Fibroblast of lung (primary cell): ENCODE measurements around the gene KAZALD1. TPM values are rescaled to one million over a fixed set of nuclear protein-coding genes. Genes with fewer than 3 reads are reported as not detected.

Experiments used
- DNase-seq, 2 donors: peaks; one replicate each; pipeline versions ENCODE4 v3.0.0 to v3.0.0-alpha.2; 2010; ENCODE audit warnings: low read depth in 2 of 2
- H2AFZ ChIP-seq: 2 replicates; pipeline ENCODE4 v1.5.1; 2012; ENCODE audit warnings: low read length, control low read depth, inconsistent platforms
- H3K27ac ChIP-seq: 2 replicates; pipeline ENCODE4 v1.5.1; 2011; ENCODE audit warnings: low read length, control low read depth; ENCODE audit not compliant: insufficient read depth
- H3K27me3 ChIP-seq: 2 replicates; pipeline ENCODE4 v1.5.1; 2011; ENCODE audit warnings: mild to moderate bottlenecking, low read length; ENCODE audit not compliant: control insufficient read depth, insufficient read depth
- H3K36me3 ChIP-seq: 2 replicates; pipeline ENCODE4 v1.5.1; 2011; ENCODE audit warnings: low read length; ENCODE audit not compliant: control insufficient read depth, insufficient read depth
- H3K4me1 ChIP-seq: 2 replicates; pipeline ENCODE4 v1.5.1; 2011; ENCODE audit warnings: low read length; ENCODE audit not compliant: control insufficient read depth, insufficient read depth; ENCODE audit errors: extremely low read depth
- H3K4me2 ChIP-seq: 2 replicates; pipeline ENCODE4 v1.5.1; 2011; ENCODE audit warnings: low read length, control low read depth; ENCODE audit not compliant: insufficient read depth; ENCODE audit errors: extremely low read depth
- H3K4me3 ChIP-seq, 4 experiments: fragments of 200-600 bp in 1 of 4; sonication (generic) in 1 of 4; replicated peaks in 1 of 4; 2 replicates each; pipeline ENCODE4 v1.5.1; 2011 to 2016; ENCODE audit warnings: low read length in 4 of 4, low read depth in 3 of 4, mild to moderate bottlenecking in 3 of 4, control low read depth in 2 of 4, inconsistent platforms in 1 of 4, mixed read lengths in 1 of 4; ENCODE audit not compliant: insufficient read depth in 1 of 4; ENCODE audit errors: control extremely low read depth in 1 of 4
- H3K79me2 ChIP-seq: 2 replicates; pipeline ENCODE4 v1.5.1; 2012; ENCODE audit warnings: mild to moderate bottlenecking, low read length, inconsistent platforms; ENCODE audit not compliant: control insufficient read depth, insufficient read depth
- H3K9ac ChIP-seq: 2 replicates; pipeline ENCODE4 v1.5.1; 2011; ENCODE audit warnings: mild to moderate bottlenecking, low read length, control low read depth; ENCODE audit not compliant: insufficient read depth
- H3K9me3 ChIP-seq: 2 replicates; pipeline ENCODE4 v1.5.1; 2012; ENCODE audit warnings: low read depth, low read length; ENCODE audit not compliant: control insufficient read depth, insufficient read depth
- H4K20me1 ChIP-seq: 2 replicates; pipeline ENCODE4 v1.5.1; 2011; ENCODE audit warnings: low read length; ENCODE audit not compliant: control insufficient read depth, insufficient read depth; ENCODE audit errors: extremely low read depth
- EZH2 ChIP-seq: IDR thresholded peaks from 2 replicates; pipeline ENCODE4 v1.5.1; 2012; ENCODE audit warnings: low read length, control low read depth, mild to moderate bottlenecking; ENCODE audit errors: missing control alignments
- polyA plus RNA-seq, 2 donors: library from polyadenylated mRNA; depleted of rRNA in 1 of 2; stranded (reverse) in 1 of 2; unstranded in 1 of 2; fragments of >200 nt; gene quantifications; 2 replicates each; pipeline ENCODE4 v1.2.1, GENCODE V29; 2011 to 2012; ENCODE audit warnings: missing spikeins in 1 of 2
- total RNA-seq: library from RNA; depleted of rRNA; stranded (reverse); fragments of >200 nt; gene quantifications from 2 replicates; pipeline ENCODE4 v1.2.1, GENCODE V29; 2014
- TF ChIP-seq, protein P1 (sequence below), 2 donors: IDR thresholded peaks in 1 of 2; conservative IDR thresholded peaks in 1 of 2; 1 replicate in 1 of 2; 2 replicates in 1 of 2; pipeline ENCODE4 v1.5.1; 2011 to 2012; ENCODE audit warnings: low read length in 2 of 2, control low read depth in 1 of 2, inconsistent platforms in 1 of 2, low read depth in 1 of 2, mild to moderate bottlenecking in 1 of 2

The KAZALD1 gene
- total and polyA plus RNA-seq, 2 donors (not counting 1 experiment from before 2014, with no cell fraction given), result 4.6 to 19.8 TPM

DNA sequence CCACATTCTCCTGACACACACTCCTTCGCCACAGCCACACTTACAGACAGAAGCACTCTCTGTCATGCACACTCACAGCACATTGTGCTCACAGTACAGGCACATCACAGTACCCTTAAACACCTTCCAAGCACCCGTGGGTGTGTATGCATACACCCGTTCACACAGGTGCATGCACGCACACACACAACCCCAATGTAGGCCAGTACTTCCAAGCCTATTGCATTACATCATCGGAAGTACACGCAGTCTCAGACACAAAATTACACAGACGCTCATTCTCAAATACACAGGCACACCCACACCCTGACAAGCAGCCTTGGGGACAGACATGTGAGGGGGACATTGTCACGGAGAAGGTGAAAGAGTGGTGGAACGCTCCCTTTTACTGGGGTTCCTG, 11.1 kb downstream of the KAZALD1 start:
- H3K9me3 ChIP-seq, result no peaks in the 10 kb centered on the region
- H3K4me2 ChIP-seq, result no peak overlapping the region
- no peak for DNase-seq

DNA sequence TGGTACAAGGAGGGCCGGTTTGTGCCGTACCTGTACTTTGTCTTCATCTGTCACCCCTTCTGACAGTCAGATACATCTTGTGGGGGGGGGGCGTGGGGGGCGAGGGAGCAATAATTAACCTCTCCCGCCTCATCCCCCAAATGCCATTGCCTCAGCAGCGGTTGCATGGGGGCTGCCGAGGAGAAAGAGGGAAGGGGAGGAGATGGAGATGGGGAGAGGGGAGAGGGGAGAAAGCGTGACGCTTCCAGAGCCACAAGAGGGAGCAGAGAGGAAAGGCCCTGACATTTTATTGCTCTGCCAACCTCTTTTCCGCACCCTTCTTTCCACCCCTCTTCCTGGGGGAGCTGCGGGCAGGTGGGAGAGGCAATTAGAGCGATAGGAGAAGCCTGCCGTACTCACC, 11.8 kb downstream of the KAZALD1 start:
- Histone ChIP-seq H3K4me2 (no peak overlapping the region), H3K27me3 (peaks cover 39% of the 10 kb centered on the region), H3K36me3 (no peaks in the 10 kb centered on the region), H3K9me3 (no peaks in the 10 kb centered on the region), H2AFZ (no peak overlapping the region), H3K4me1 (no peaks in the 10 kb centered on the region), H3K27ac (no peak overlapping the region), H3K9ac (no peak overlapping the region), H3K4me3 (no peak overlapping the region), H4K20me1 (no peaks in the 10 kb centered on the region), H3K79me2 (no peaks in the 10 kb centered on the region)
- DNase-seq, result no peak
- TF ChIP-seq, protein P1, sequence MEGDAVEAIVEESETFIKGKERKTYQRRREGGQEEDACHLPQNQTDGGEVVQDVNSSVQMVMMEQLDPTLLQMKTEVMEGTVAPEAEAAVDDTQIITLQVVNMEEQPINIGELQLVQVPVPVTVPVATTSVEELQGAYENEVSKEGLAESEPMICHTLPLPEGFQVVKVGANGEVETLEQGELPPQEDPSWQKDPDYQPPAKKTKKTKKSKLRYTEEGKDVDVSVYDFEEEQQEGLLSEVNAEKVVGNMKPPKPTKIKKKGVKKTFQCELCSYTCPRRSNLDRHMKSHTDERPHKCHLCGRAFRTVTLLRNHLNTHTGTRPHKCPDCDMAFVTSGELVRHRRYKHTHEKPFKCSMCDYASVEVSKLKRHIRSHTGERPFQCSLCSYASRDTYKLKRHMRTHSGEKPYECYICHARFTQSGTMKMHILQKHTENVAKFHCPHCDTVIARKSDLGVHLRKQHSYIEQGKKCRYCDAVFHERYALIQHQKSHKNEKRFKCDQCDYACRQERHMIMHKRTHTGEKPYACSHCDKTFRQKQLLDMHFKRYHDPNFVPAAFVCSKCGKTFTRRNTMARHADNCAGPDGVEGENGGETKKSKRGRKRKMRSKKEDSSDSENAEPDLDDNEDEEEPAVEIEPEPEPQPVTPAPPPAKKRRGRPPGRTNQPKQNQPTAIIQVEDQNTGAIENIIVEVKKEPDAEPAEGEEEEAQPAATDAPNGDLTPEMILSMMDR (conservative IDR thresholded peaks at IDR 0.05 in 1 of 2, IDR thresholded peaks at IDR 0.05 in 1 of 2; ENCODE audit: low read depth in 1 of 2, low read length in 2 of 2), result peak in 1 of 2 donors; percentile 6
- TF ChIP-seq EZH2, result no peak

More for the DNA sequence above, 11.1 kb downstream of the KAZALD1 start:
- Histone ChIP-seq H3K27me3 (peaks cover 39% of the 10 kb centered on the region), H3K4me1 (no peaks in the 10 kb centered on the region), H3K27ac (no peak overlapping the region), H3K4me3 (no peak overlapping the region), H3K9ac (no peak overlapping the region), H4K20me1 (no peaks in the 10 kb centered on the region), H3K79me2 (no peaks in the 10 kb centered on the region), H2AFZ (no peak overlapping the region), H3K36me3 (no peaks in the 10 kb centered on the region)
- peak; percentile 22 for TF ChIP-seq EZH2
- TF ChIP-seq, protein P1 (conservative IDR thresholded peaks at IDR 0.05 in 1 of 2, IDR thresholded peaks at IDR 0.05 in 1 of 2; ENCODE audit: low read depth in 1 of 2, low read length in 2 of 2), result no peak

DNA sequence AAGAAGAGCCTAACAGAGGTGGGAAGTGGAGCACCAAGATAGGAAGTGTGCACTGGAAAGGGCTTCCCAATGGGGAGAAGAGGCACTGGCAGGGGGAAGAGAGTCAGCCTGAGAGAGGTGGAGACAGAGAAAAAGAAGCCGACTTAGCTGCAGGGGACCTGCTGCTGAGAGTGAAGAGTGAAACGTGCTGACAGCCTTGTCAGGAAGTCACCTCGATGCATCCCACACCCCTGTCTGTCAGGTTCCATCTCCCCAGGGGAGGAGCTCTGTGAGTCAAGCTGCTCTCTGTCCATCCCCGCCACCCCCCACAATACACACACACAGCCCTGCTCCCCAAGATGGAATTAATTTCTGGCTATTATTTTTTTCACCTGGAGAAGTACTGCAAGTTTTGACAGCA, 14.0 kb downstream of the KAZALD1 start:
- DNase-seq, result no peak
- no peaks in the 10 kb centered on the region for H3K4me1 ChIP-seq
- H3K9ac ChIP-seq, result no peak overlapping the region
- peaks cover 42% of the 10 kb centered on the region for H3K27me3 ChIP-seq
- TF ChIP-seq, protein P1 (conservative IDR thresholded peaks at IDR 0.05 in 1 of 2, IDR thresholded peaks at IDR 0.05 in 1 of 2; ENCODE audit: low read depth in 1 of 2, low read length in 2 of 2), result no peak
- TF ChIP-seq EZH2, result peak; percentile 21
- no peaks in the 10 kb centered on the region for H3K9me3 ChIP-seq
- no peak overlapping the region for H3K4me3 ChIP-seq
- H3K79me2 ChIP-seq, result no peaks in the 10 kb centered on the region
- H3K4me2 ChIP-seq, result no peak overlapping the region
- H3K27ac ChIP-seq, result no peak overlapping the region
- no peak overlapping the region for H2AFZ ChIP-seq
- H4K20me1 ChIP-seq, result no peaks in the 10 kb centered on the region
- H3K36me3 ChIP-seq, result no peaks in the 10 kb centered on the region
